ENCODE measurements around the gene BUB3. TPM values are rescaled to one million over a fixed set of nuclear protein-coding genes. Genes with fewer than 3 reads are reported as not detected.
A peak's percentile ranks its signal among the peaks of the same experiment; 100 is the strongest.

The BUB3 gene
- total and polyA plus RNA-seq, 2 of the 13 experiments (the other 11 are each of a cell fraction or from before 2014, with no cell fraction given), result 174 to 188 TPM

DNA sequence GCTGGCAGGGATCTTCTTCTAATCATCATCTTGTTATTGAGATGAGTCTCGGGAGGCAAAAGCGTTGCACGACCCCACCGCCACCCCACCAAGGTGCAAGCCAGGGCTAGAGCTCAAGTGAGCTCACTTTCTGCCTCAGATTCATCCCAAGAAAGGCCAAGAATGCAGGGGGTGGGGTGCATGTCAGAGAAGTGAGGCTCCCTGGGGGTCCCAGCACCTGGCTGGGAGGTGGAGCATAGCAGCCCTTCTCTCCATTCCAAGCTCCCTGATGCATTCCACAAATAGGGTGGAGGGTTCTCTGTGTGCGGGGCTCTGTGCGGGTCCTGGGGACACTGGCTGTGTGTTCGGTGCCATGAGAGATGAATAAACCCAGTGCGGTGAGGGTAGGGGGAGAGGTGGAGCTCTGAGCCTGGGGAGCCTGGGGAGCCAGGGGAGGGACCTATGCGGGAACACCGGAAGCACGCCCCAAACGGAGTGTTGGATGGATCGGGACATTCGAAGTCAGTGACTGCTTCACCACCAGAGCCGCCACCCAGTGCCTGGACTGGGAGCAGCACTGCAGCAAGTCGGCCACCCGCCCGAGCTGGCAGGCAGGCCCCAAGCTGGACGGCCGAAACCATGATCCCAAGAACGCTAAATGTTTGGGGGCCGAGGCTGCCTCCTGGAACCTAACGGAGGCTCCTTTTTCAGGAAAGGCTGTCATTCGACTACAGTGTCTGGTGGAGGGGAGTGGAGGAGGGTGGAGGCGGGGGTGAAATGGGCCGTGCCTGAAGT lies 36.4 kb upstream of the BUB3 start:
- no TSS peak for BruUV-seq (replicated peaks)
- Histone ChIP-seq H3K4me1 (ENCODE audit: insufficient read depth, low read length) (peaks cover 16% of the 10 kb centered on the region), H3K4me3 (replicated peaks in 1 of 3; ENCODE audit: insufficient read depth in 1 of 3, low read depth in 2 of 3, low read length in 3 of 3) (no peak overlapping the region), H3K9me3 (ENCODE audit: low read length) (no peaks in the 10 kb centered on the region), H3K79me2 (ENCODE audit: insufficient read depth, low read length) (no peaks in the 10 kb centered on the region), H3K27ac (ENCODE audit: extremely low read length, insufficient read depth, low read length) (no peak overlapping the region), H3K27me3 (ENCODE audit: control insufficient read depth in 1 of 2, insufficient read depth in 2 of 2, low read length in 2 of 2) (peaks cover 0 to 1% of the 10 kb centered on the region in 2 experiments; a peak in 3 of 5 replicates), H2AFZ (ENCODE audit: low read length) (no peak overlapping the region), H3K36me3 (replicated peaks in 1 of 2; ENCODE audit: control insufficient read depth in 1 of 2, insufficient read depth in 2 of 2, low read length in 2 of 2) (no peaks in the 10 kb centered on the region), H4K20me1 (ENCODE audit: insufficient read depth, low read length) (no peaks in the 10 kb centered on the region), H3K9ac (ENCODE audit: insufficient read depth, low read depth, low read length) (no peak overlapping the region), H3K4me2 (ENCODE audit: low read depth, low read length) (no peak overlapping the region)
- ATAC-seq, result peak; percentile 46; the same call in 2 of the 3 replicates
- CTCF ChIA-PET (ENCODE audit: low intra/inter-chr PET ratio, low total read pairs), result no interaction called here
- DNase-seq (ENCODE audit: low spot score), result no peak
- TF ChIP-seq MLLT10 (CRISPR knock-in tag; IDR thresholded peaks at IDR 0.05), result no peak
- TF ChIP-seq MAFG (CRISPR knock-in tag; IDR thresholded peaks at IDR 0.05), result no peak
- no peak for TF ChIP-seq GLI4 (CRISPR knock-in tag; IDR thresholded peaks at IDR 0.05; ENCODE audit: borderline replicate concordance)
- TF ChIP-seq GTF3A (CRISPR knock-in tag; conservative IDR thresholded peaks at IDR 0.05), result no peak
- no peak for TF ChIP-seq BCL3 (CRISPR knock-in tag; IDR thresholded peaks at IDR 0.05)
- TF ChIP-seq DPF2 (CRISPR knock-in tag; IDR thresholded peaks at IDR 0.05; ENCODE audit: borderline replicate concordance, low read depth), result no peak
- TF ChIP-seq, protein P1, sequence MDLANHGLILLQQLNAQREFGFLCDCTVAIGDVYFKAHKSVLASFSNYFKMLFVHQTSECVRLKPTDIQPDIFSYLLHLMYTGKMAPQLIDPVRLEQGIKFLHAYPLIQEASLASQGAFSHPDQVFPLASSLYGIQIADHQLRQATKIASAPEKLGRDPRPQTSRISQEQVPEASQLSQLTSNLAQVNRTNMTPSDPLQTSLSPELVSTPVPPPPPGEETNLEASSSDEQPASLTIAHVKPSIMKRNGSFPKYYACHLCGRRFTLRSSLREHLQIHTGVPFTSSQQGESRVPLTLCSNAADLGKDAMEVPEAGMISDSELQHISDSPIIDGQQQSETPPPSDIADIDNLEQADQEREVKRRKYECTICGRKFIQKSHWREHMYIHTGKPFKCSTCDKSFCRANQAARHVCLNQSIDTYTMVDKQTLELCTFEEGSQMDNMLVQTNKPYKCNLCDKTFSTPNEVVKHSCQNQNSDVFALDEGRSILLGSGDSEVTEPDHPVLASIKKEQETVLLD (CRISPR knock-in tag; IDR thresholded peaks at IDR 0.05; ENCODE audit: low read depth), result no peak
- no peak for TF ChIP-seq ZSCAN30 (CRISPR knock-in tag; IDR thresholded peaks at IDR 0.05)
- TF ChIP-seq NCOA1 (CRISPR knock-in tag; IDR thresholded peaks at IDR 0.05), result no peak
- TF ChIP-seq ZNF317 (CRISPR knock-in tag; IDR thresholded peaks at IDR 0.05), result no peak
- TF ChIP-seq IKZF4 (CRISPR knock-in tag; IDR thresholded peaks at IDR 0.05; ENCODE audit: borderline replicate concordance, low read depth, not compliant biosample characterization), result no peak
- TF ChIP-seq FOXP1 (IDR thresholded peaks at IDR 0.05), result no peak
- no peak for TF ChIP-seq FOXP1 (CRISPR knock-in tag; IDR thresholded peaks at IDR 0.05)
- TF ChIP-seq SIN3A (IDR thresholded peaks at IDR 0.05; ENCODE audit: borderline replicate concordance, low read depth, low read length), result no peak
- TF ChIP-seq ZNF33B (CRISPR knock-in tag; IDR thresholded peaks at IDR 0.05), result no peak
- TF ChIP-seq ZNF782 (CRISPR knock-in tag; IDR thresholded peaks at IDR 0.05; ENCODE audit: borderline replicate concordance), result no peak
- TF ChIP-seq, protein P2, sequence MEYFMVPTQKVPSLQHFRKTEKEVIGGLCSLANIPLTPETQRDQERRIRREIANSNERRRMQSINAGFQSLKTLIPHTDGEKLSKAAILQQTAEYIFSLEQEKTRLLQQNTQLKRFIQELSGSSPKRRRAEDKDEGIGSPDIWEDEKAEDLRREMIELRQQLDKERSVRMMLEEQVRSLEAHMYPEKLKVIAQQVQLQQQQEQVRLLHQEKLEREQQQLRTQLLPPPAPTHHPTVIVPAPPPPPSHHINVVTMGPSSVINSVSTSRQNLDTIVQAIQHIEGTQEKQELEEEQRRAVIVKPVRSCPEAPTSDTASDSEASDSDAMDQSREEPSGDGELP (IDR thresholded peaks at IDR 0.05; ENCODE audit: borderline replicate concordance, low read depth), result no peak
- no peak for TF ChIP-seq THRA (CRISPR knock-in tag; IDR thresholded peaks at IDR 0.05; ENCODE audit: borderline replicate concordance)
- no peak for FAIRE-seq
- POLR2A ChIA-PET, result no interaction called here
- intact Hi-C loops (cut with micrococcal nuclease; ENCODE audit: unreplicated experiment) (no loop called here), in situ Hi-C loops (cut with HindIII; ENCODE audit: extremely low pct_ligation_motif_present, low pct_unique_long_range_greater_than_20kb) (no loop called here)
- WGBS (ENCODE audit: low lambda C conversion rate), result 68% methylated on average over 24 of the region's 26 CpGs

Data from HepG2 (cell line).